ENCODE data around the gene NEUROG1.

GRCh38 chr5:135494196-135494595 is 41.6 kb downstream of the NEUROG1 start:
- TF ChIP-seq CTCF (IDR thresholded peaks at IDR 0.05) (no peak), POLR2AphosphoS5 (IDR thresholded peaks at IDR 0.05) (no peak), POLR2A (IDR thresholded peaks at IDR 0.05) (no peak)

Data from transverse colon (tissue), 4 donors.